Liver (tissue), 9 donors: ENCODE measurements around the gene POU6F2. TPM values are rescaled to one million over a fixed set of nuclear protein-coding genes. Genes with fewer than 3 reads are reported as not detected.

Source experiments
- DNase-seq: peaks from one replicate; pipeline ENCODE4 v3.0.0-alpha.2; 2017; ENCODE audit warnings: low spot score
- H3K27ac ChIP-seq, 2 donors: one replicate each; pipeline ENCODE4 v1.7.0; 2013; ENCODE audit warnings: inconsistent platforms in 2 of 2, low read length in 2 of 2, control low read depth in 1 of 2, low read depth in 1 of 2, mild to moderate bottlenecking in 1 of 2
- H3K27me3 ChIP-seq, 4 donors: one replicate each; pipeline versions ENCODE4 v1.6.1 to v1.7.0; 2013; ENCODE audit warnings: low read length in 3 of 4, inconsistent platforms in 1 of 4, mild to moderate bottlenecking in 1 of 4, moderate library complexity in 1 of 4; ENCODE audit not compliant: control insufficient read depth in 4 of 4, insufficient read depth in 4 of 4
- H3K36me3 ChIP-seq, 4 donors: one replicate each; pipeline versions ENCODE4 v1.6.1 to v1.7.0; 2013; ENCODE audit warnings: low read length in 3 of 4, mild to moderate bottlenecking in 3 of 4, low read depth in 1 of 4, moderate library complexity in 1 of 4; ENCODE audit not compliant: control insufficient read depth in 4 of 4, insufficient read depth in 3 of 4
- H3K4me1 ChIP-seq, 4 donors: one replicate each; pipeline versions ENCODE4 v1.6.1 to v1.7.0; 2013; ENCODE audit warnings: low read length in 3 of 4, mild to moderate bottlenecking in 3 of 4, moderate library complexity in 1 of 4; ENCODE audit not compliant: control insufficient read depth in 4 of 4, insufficient read depth in 4 of 4
- H3K4me3 ChIP-seq, 3 donors: one replicate each; pipeline versions ENCODE4 v1.6.1 to v1.7.0; 2013; ENCODE audit warnings: low read length in 3 of 3, control low read depth in 1 of 3, low read depth in 1 of 3, mild to moderate bottlenecking in 1 of 3
- H3K9ac ChIP-seq, 2 donors: one replicate each; pipeline ENCODE4 v1.7.0; 2013; ENCODE audit warnings: low read length in 2 of 2, mild to moderate bottlenecking in 2 of 2, moderate library complexity in 2 of 2, control low read depth in 1 of 2, low read depth in 1 of 2
- H3K9me3 ChIP-seq, 4 donors: one replicate each; pipeline versions ENCODE4 v1.6.1 to v1.7.0; 2013; ENCODE audit warnings: low read length in 3 of 4; ENCODE audit not compliant: control insufficient read depth in 4 of 4
- EGR1 ChIP-seq, 2 donors: IDR thresholded peaks; 2 replicates each; pipeline ENCODE4 v1.6.1; 2016 to 2018; ENCODE audit warnings: antibody characterized with exemption in 2 of 2, low read depth in 2 of 2
- FOXA1 ChIP-seq: IDR thresholded peaks from 2 replicates; pipeline ENCODE4 v1.6.1; 2016; ENCODE audit warnings: antibody characterized with exemption
- FOXA2 ChIP-seq: IDR thresholded peaks from 2 replicates; pipeline ENCODE4 v1.6.1; 2016; ENCODE audit warnings: antibody characterized with exemption
- GABPA ChIP-seq, 2 donors: IDR thresholded peaks in 1 of 2; conservative IDR thresholded peaks in 1 of 2; 2 replicates each; pipeline ENCODE4 v1.6.1; 2016; ENCODE audit warnings: antibody characterized with exemption in 2 of 2, mild to moderate bottlenecking in 1 of 2, moderate library complexity in 1 of 2
- HNF4A ChIP-seq, 2 donors: conservative IDR thresholded peaks; 2 replicates each; pipeline ENCODE4 v1.6.1; 2016; ENCODE audit warnings: antibody characterized with exemption in 2 of 2, mild to moderate bottlenecking in 2 of 2
- HNF4G ChIP-seq: IDR thresholded peaks from 2 replicates; pipeline ENCODE4 v1.6.1; 2016; ENCODE audit warnings: antibody characterized with exemption
- JUND ChIP-seq, 2 donors: IDR thresholded peaks; 2 replicates each; pipeline ENCODE4 v1.6.1; 2016; ENCODE audit warnings: antibody characterized with exemption in 2 of 2
- NR2F2 ChIP-seq: IDR thresholded peaks from 2 replicates; pipeline ENCODE4 v1.6.1; 2016; ENCODE audit warnings: antibody characterized with exemption
- RAD21 ChIP-seq, 2 donors: IDR thresholded peaks; 2 replicates each; pipeline ENCODE4 v1.6.1; 2016; ENCODE audit warnings: antibody characterized with exemption in 2 of 2, mild to moderate bottlenecking in 2 of 2
- RXRA ChIP-seq, 2 donors: IDR thresholded peaks; 2 replicates each; pipeline ENCODE4 v1.6.1; 2017 to 2018; ENCODE audit warnings: antibody characterized with exemption in 2 of 2, mild to moderate bottlenecking in 1 of 2
- SP1 ChIP-seq: IDR thresholded peaks from 2 replicates; pipeline ENCODE4 v1.6.1; 2018; ENCODE audit warnings: antibody characterized with exemption, mild to moderate bottlenecking
- TAF1 ChIP-seq: conservative IDR thresholded peaks from 2 replicates; pipeline ENCODE4 v1.6.1; 2016; ENCODE audit warnings: antibody characterized with exemption, mild to moderate bottlenecking
- YY1 ChIP-seq: IDR thresholded peaks from 2 replicates; pipeline ENCODE4 v1.6.1; 2016; ENCODE audit warnings: antibody characterized with exemption, mild to moderate bottlenecking
- WGBS: extraction: QIAGEN DNeasy Blood & Tissue Kit; methylation state at CpG from one replicate; pipeline ENCODE4 v1.1.7; 2013; 5-methylcytosine and 5-hydroxymethylcytosine counted together
- polyA plus RNA-seq, 2 donors: library from polyadenylated mRNA; stranded (reverse) in 1 of 2; unstranded in 1 of 2; fragments of 200-250 nt in 1 of 2; fragments of >200 nt in 1 of 2; fragmentation: Nextera tagmentation in 1 of 2; extraction: Ambion mirVana in 1 of 2; gene quantifications; one replicate each; pipeline versions ENCODE4 v1.2.1 to v1.2.3, GENCODE V29; 2013 to 2015
- total RNA-seq, 2 donors: library from RNA; depleted of rRNA; stranded (reverse); fragments of >200 nt; gene quantifications; one replicate each; pipeline ENCODE4 v1.2.3, GENCODE V29; 2014
- TF ChIP-seq, protein P1 (sequence below): IDR thresholded peaks from 2 replicates; pipeline ENCODE4 v1.6.1; 2016; ENCODE audit warnings: antibody characterized with exemption
- TF ChIP-seq, protein P2 (sequence below): IDR thresholded peaks from 2 replicates; pipeline ENCODE4 v1.6.1; 2016; ENCODE audit warnings: antibody characterized with exemption
- TF ChIP-seq, protein P3 (sequence below): IDR thresholded peaks from 2 replicates; pipeline ENCODE4 v1.6.1; 2016; ENCODE audit warnings: antibody characterized with exemption, mild to moderate bottlenecking
- TF ChIP-seq, protein P4 (sequence below): IDR thresholded peaks from 2 replicates; pipeline ENCODE4 v1.6.1; 2016; ENCODE audit warnings: antibody characterized with exemption
- donor health status: healthy.
- donor health status: healthy.
- donor health status: healthy.
- donor health status: healthy.
- donor health status: healthy.

POU6F2 gene
- total and polyA plus RNA-seq, 4 donors: under 0.01 to 0.24 (median 0.08) TPM; not detected in 1

DNA sequence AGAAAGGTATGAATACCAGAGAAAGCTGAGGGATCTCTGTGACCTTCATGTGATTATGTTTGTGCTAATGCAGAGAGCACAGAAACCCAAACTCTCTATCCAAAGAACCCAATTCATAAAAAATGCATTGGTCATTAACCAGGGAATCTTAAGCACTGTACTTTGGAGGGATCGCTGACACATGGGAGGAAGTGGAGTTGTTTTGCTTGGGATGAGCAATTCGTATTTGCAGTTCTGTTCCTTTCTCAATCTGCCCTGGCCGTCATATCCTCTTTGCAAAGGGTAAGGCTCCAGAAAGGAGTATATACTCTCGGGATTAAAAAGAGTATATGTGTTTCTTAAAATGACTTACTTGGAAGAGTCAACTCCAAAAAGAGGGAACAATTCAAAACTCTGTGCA is 221.3 kb downstream of the POU6F2 start:
- no peak for DNase-seq
- Histone ChIP-seq H3K4me1 (no peaks in the 10 kb centered on the region), H3K27me3 (no peaks in the 10 kb centered on the region), H3K9me3 (no peaks in the 10 kb centered on the region), H3K36me3 (no peaks in the 10 kb centered on the region), H3K9ac (no peak overlapping the region), H3K4me3 (no peak overlapping the region), H3K27ac (no peak overlapping the region)
- TF ChIP-seq RAD21 (IDR thresholded peaks at IDR 0.05) (no peak), RXRA (IDR thresholded peaks at IDR 0.05) (no peak), HNF4G (no peak), FOXA2 (no peak), GABPA (IDR thresholded peaks at IDR 0.05 in 1 of 2, conservative IDR thresholded peaks at IDR 0.05 in 1 of 2) (no peak), EGR1 (IDR thresholded peaks at IDR 0.05; ENCODE audit: low read depth in 2 of 2) (no peak), YY1 (no peak), HNF4A (conservative IDR thresholded peaks at IDR 0.05) (no peak), NR2F2 (no peak), SP1 (no peak), TAF1 (no peak), JUND (IDR thresholded peaks at IDR 0.05) (no peak)
- TF ChIP-seq, protein P1, sequence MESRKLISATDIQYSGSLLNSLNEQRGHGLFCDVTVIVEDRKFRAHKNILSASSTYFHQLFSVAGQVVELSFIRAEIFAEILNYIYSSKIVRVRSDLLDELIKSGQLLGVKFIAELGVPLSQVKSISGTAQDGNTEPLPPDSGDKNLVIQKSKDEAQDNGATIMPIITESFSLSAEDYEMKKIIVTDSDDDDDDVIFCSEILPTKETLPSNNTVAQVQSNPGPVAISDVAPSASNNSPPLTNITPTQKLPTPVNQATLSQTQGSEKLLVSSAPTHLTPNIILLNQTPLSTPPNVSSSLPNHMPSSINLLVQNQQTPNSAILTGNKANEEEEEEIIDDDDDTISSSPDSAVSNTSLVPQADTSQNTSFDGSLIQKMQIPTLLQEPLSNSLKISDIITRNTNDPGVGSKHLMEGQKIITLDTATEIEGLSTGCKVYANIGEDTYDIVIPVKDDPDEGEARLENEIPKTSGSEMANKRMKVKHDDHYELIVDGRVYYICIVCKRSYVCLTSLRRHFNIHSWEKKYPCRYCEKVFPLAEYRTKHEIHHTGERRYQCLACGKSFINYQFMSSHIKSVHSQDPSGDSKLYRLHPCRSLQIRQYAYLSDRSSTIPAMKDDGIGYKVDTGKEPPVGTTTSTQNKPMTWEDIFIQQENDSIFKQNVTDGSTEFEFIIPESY: no peak
- TF ChIP-seq, protein P2, sequence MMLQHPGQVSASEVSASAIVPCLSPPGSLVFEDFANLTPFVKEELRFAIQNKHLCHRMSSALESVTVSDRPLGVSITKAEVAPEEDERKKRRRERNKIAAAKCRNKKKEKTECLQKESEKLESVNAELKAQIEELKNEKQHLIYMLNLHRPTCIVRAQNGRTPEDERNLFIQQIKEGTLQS: no peak
- TF ChIP-seq, protein P3, sequence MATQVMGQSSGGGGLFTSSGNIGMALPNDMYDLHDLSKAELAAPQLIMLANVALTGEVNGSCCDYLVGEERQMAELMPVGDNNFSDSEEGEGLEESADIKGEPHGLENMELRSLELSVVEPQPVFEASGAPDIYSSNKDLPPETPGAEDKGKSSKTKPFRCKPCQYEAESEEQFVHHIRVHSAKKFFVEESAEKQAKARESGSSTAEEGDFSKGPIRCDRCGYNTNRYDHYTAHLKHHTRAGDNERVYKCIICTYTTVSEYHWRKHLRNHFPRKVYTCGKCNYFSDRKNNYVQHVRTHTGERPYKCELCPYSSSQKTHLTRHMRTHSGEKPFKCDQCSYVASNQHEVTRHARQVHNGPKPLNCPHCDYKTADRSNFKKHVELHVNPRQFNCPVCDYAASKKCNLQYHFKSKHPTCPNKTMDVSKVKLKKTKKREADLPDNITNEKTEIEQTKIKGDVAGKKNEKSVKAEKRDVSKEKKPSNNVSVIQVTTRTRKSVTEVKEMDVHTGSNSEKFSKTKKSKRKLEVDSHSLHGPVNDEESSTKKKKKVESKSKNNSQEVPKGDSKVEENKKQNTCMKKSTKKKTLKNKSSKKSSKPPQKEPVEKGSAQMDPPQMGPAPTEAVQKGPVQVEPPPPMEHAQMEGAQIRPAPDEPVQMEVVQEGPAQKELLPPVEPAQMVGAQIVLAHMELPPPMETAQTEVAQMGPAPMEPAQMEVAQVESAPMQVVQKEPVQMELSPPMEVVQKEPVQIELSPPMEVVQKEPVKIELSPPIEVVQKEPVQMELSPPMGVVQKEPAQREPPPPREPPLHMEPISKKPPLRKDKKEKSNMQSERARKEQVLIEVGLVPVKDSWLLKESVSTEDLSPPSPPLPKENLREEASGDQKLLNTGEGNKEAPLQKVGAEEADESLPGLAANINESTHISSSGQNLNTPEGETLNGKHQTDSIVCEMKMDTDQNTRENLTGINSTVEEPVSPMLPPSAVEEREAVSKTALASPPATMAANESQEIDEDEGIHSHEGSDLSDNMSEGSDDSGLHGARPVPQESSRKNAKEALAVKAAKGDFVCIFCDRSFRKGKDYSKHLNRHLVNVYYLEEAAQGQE: no peak
- WGBS: 76% methylated on average over 4 of the region's 4 CpGs

DNA sequence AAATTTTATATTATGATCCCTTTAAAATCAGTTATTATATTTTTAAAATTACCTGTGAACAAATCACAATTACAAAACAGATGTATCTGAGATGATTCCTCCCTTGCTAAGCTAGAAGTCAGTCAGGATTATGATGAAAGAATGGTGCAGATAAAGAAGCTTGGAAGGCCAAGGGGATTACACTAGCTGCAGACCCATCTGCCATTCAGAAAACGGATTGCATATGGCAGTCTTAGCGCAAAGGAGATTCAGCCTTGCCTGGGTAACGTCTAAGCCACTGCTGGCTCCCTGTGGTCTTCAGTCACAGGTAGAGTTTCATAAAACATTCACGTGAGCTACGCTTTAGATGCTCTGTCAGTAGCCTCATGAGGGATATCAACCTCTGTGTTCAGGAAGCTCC is 222.2 kb downstream of the POU6F2 start:
- WGBS: 82% methylated on average over 5 of the region's 5 CpGs
- no peaks in the 10 kb centered on the region for H3K27me3 ChIP-seq
- H3K4me3 ChIP-seq: no peak overlapping the region
- no peaks in the 10 kb centered on the region for H3K4me1 ChIP-seq
- no peak overlapping the region for H3K27ac ChIP-seq
- H3K9me3 ChIP-seq: no peaks in the 10 kb centered on the region
- TF ChIP-seq JUND (IDR thresholded peaks at IDR 0.05) (no peak), RAD21 (IDR thresholded peaks at IDR 0.05) (no peak), HNF4A (conservative IDR thresholded peaks at IDR 0.05) (no peak), FOXA2 (no peak), FOXA1 (no peak)
- TF ChIP-seq, protein P4, sequence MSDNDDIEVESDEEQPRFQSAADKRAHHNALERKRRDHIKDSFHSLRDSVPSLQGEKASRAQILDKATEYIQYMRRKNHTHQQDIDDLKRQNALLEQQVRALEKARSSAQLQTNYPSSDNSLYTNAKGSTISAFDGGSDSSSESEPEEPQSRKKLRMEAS: no peak
- TF ChIP-seq, protein P1: no peak
- H3K9ac ChIP-seq: no peak overlapping the region
- DNase-seq: no peak
- no peaks in the 10 kb centered on the region for H3K36me3 ChIP-seq
